HTR-8/SVneo (cell line): ENCODE measurements around the gene GDF10.

Experiments used
- DNase-seq: peaks from one replicate; pipeline ENCODE4 v3.0.0; 2011; ENCODE audit warnings: low spot score, mixed read lengths; ENCODE audit not compliant: insufficient read length
- FAIRE-seq: peaks from 2 replicates; lab custom pipeline; 2011; peaks lifted over from hg19 to GRCh38; lab: Jason Lieb, UNC

The GDF10 gene

GRCh38 chr10:47289921-47290320 lies 10.1 kb upstream of the GDF10 start:
- FAIRE-seq (no peak), DNase-seq (no peak)

- FAIRE-seq (no peak), DNase-seq (no peak)
Measured at GRCh38 chr10:47290338-47290737, 9.7 kb upstream of the GDF10 start.

DNA sequence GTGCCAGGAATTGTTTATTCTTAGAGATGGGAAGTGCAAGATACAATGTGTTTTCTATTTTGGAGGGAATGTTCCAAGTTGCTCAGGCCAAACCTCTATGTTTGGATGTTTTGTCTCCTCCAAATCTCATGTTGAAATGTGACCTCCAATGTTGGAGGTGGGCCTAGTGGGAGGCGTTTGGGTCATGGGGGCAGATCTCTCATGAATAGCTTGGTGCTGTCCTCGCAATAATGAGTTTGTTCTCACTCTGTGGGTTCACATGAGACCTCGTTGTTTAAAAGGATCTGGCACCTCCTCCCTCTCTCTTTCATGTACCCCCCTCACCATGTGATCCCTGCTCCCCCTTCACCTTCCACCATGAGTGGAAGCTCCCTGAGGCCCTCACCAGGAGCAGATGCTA lies 8.3 kb upstream of the GDF10 start:
- FAIRE-seq: no peak

DNA sequence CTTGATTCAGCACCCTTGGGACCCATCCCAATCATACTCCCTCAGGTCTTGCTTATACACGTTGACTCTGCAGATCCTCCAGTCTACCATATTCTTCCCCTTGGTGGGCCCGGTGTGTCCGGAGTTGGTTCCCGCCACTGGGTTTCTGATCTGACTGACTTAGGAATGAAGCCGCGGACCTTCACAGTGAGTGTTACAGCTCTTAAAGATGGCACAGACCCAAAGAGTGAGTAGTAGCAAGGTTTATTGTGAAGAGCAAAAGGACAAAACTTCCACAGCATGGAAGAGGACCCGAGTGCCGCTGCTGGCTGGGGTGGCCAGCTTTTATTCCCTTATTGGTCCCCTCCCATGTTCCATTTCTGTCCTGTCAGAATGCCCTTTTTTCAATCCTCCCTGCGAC lies 5.9 kb upstream of the GDF10 start:
- no peak for FAIRE-seq

More for the DNA sequence above, 8.3 kb upstream of the GDF10 start:
- no peak for DNase-seq

GRCh38 chr10:47294501-47294900 lies 5.5 kb upstream of the GDF10 start:
- no peak for FAIRE-seq
- no peak for DNase-seq

More for the DNA sequence above, 5.9 kb upstream of the GDF10 start:
- no peak for DNase-seq

GRCh38 chr10:47295411-47295810 lies 4.6 kb upstream of the GDF10 start:
- FAIRE-seq (no peak), DNase-seq (no peak)

DNA sequence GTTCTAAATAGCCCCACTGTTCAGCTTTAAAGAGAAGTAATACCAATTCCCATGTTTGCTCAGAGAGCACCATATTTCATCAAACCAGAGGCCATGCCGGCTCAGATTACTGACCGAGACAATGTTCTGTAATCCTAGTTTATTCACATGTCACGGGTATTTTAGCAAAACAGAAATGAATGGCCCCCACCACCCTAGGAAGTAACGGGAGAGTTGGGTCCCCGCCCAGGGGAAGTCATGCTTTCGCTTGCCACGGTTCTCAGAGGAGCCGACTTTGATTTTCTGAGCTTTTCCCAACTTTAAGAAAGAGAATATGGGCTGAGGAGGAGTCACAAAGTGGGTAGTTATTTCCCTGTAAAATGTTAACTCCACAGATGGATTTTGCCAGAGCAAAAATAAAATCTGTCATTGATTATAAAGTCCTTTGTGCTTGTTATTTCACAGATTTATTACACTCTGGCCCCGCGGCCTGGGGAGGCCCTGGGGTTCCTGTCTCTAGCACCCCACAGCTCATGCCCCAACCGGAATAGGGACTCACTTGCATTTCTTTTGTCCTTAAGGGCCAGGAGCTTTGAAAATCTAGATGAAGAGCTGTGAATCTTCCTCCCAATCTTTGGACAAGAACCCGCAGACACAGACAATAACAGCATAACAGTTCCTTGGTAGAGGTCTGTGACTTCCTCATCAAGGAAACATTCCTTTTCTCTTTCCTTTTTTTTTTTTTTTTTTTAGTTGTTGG lies 3.7 kb upstream of the GDF10 start:
- no peak for DNase-seq
- FAIRE-seq: no peak

DNA sequence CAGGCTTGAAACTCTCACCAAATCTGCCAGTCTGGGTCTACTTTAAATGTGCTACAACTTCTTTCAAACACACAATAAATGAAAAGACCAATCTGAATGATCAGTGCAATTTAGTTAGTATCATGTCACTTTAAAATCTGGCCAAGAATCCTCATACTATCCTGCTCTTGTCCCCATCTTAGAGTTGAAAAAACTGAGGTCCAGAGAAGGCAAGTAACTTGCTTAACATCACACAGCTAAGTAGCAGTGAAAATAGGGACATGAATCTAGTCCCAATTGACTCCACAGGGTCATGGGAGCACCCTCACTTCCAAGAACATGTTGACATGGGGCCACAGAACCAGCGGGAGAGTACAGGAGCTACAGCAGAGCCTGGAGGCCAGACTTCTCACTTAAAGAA lies 3.1 kb upstream of the GDF10 start:
- DNase-seq: no peak
- FAIRE-seq: no peak

GRCh38 chr10:47297866-47298540 lies 2.0 kb upstream of the GDF10 start:
- no peak for DNase-seq
- no peak for FAIRE-seq

DNA sequence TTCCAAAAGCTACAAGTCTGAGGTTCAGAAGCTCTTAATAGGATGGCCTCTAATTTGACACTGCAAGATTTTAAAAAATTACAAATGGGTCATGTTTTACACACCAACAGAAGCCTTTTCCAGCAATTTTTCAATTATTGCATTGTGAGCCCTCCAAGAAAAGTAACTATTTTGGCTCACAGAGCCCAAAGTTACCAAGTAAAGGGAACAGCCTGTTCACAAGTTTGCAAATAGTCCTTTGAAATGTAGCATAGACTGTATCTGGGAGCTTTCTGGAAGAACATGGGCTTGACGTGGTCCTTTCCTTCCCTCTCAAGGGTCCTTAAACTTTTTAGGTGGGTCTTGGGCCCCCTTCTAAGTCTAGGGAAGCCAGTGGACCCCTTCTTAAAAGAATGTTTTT lies 1.3 kb upstream of the GDF10 start:
- FAIRE-seq (no peak), DNase-seq (no peak)

- FAIRE-seq (no peak), DNase-seq (no peak)
Measured at GRCh38 chr10:47300429-47300931, 483 bp downstream of the GDF10 start.

- DNase-seq (no peak), FAIRE-seq (no peak)
Measured at GRCh38 chr10:47301833-47302232, 1.8 kb downstream of the GDF10 start.

DNA sequence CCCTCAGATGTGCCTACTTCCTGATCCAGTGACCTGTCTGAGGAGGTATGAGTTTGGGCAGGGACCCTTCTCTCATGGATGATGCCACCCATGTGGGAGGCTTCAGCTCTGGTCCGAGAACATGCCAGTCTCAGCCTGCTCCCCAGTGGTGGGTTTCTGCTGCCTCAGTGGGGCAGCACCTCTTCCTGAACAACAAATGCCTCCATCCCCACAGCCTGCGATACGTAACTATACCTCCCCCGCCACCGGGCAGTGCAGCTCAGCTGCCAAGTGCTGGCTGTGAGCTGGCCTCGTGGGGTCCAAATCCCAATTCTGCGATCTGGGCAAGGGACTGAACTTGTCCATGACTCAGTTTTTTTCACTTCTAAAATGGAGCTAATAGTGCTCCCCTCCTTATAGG lies 3.1 kb downstream of the GDF10 start:
- DNase-seq (no peak), FAIRE-seq (no peak)

- FAIRE-seq (no peak), DNase-seq (no peak)
Measured at GRCh38 chr10:47303866-47304265, 3.9 kb downstream of the GDF10 start.

GRCh38 chr10:47305566-47305965 lies 5.6 kb downstream of the GDF10 start:
- FAIRE-seq (no peak), DNase-seq (no peak)

GRCh38 chr10:47306387-47307210 lies 6.6 kb downstream of the GDF10 start:
- DNase-seq (no peak), FAIRE-seq (no peak)

DNA sequence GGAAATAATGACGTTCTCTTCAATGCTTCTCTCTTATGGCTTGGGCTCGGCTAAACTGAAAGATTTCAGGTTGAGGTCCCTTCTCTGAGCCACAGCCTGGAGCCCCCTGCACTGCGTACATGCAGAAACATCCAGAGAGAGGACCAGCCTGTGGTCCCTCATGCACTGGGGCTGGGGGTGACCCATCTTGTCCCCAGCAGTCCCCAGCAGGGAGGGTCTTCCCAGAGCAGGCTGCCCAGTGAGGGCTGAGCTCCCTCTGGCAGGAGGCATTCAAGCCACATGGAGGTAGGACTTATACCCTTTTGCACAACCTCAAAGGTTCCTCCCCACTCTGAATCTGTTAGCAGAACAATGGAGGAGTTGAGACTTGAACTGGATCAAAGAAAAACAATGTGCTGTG lies 7.4 kb downstream of the GDF10 start:
- no peak for DNase-seq
- no peak for FAIRE-seq

DNA sequence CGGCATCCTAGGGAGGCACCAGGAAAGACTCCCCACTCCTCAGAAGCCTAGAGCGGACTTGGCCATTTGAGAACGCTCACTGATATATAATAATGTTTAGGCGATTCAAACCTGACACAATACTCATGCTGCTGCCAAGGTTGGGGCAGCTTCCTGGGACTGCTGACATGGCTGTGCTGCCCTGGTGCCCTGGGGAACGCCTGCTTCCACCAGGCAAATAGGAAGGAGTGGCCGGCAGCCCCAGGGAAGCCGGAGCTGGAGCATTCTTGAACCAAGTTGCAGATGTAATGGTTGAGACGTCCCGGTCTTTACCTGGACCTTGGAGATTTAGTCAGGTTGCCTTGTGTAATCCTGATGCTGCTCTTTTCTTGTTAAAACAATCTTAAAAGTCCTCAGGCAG lies 8.8 kb downstream of the GDF10 start:
- FAIRE-seq: no peak
- DNase-seq: no peak

GRCh38 chr10:47309408-47310089 lies 9.6 kb downstream of the GDF10 start:
- DNase-seq: no peak
- no peak for FAIRE-seq

GRCh38 chr10:47310090-47310505 lies 10.1 kb downstream of the GDF10 start:
- no peak for FAIRE-seq

More at GRCh38 chr10:47310090-47310505, 10.1 kb downstream of the GDF10 start:
- no peak for DNase-seq
